Measurements from ENCODE around the gene SLC5A11.

DNA sequence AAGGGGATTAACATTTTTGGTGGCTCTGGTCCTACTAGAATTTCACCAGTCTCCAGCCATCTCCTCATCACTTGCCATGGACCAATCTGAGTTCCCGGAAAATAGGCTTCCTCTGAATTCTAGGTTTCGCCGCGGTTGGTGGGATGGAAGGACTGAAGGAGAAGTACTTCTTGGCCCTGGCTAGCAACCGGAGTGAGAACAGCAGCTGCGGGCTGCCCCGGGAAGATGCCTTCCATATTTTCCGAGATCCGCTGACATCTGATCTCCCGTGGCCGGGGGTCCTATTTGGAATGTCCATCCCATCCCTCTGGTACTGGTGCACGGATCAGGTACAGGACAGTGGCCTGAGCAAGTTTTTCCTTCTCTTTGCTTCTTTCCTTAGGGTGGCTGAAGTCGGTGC is 45.0 kb downstream of the SLC5A11 start:
- no peak for TF ChIP-seq GATA2 (IDR thresholded peaks at IDR 0.05; ENCODE audit: low read depth, low read length)
- no peak for TF ChIP-seq GATA3 (IDR thresholded peaks at IDR 0.05; ENCODE audit: low read depth, low read length)
